ENCODE measurements around the gene NAA10.

NAA10 gene

GRCh38 chrX:153934148-153934761 lies 582 bp downstream of the NAA10 start:
- in situ Hi-C loops (cut with HindIII; ENCODE audit: low sequenced_read_pairs), result no loop called here
- TF ChIP-seq CTCF (IDR thresholded peaks at IDR 0.05; ENCODE audit: low read depth, low read length), result no peak
- peak overlapping the region; percentile 75 for H3K4me3 ChIP-seq (ENCODE audit: low read depth, low read length)
- DNase-seq (ENCODE audit: low read depth, low spot score), result no peak

GRCh38 chrX:153933748-153934147 lies 1.1 kb downstream of the NAA10 start:
- H3K4me3 ChIP-seq (ENCODE audit: low read depth, low read length), result peak overlapping the region; percentile 75
- no peak for DNase-seq (ENCODE audit: low read depth, low spot score)
- TF ChIP-seq CTCF (IDR thresholded peaks at IDR 0.05; ENCODE audit: low read depth, low read length), result no peak
- in situ Hi-C loops (cut with HindIII; ENCODE audit: low sequenced_read_pairs), result no loop called here

- in situ Hi-C loops (cut with HindIII; ENCODE audit: low sequenced_read_pairs), result no loop called here
- no peak overlapping the region for H3K4me3 ChIP-seq (ENCODE audit: low read depth, low read length)
- TF ChIP-seq CTCF (IDR thresholded peaks at IDR 0.05; ENCODE audit: low read depth, low read length), result no peak
- DNase-seq (ENCODE audit: low read depth, low spot score), result no peak
Observed at GRCh38 chrX:153932220-153932915, 2.5 kb downstream of the NAA10 start.

- no peak for DNase-seq (ENCODE audit: low read depth, low spot score)
- H3K4me3 ChIP-seq (ENCODE audit: low read depth, low read length), result no peak overlapping the region
- TF ChIP-seq CTCF (IDR thresholded peaks at IDR 0.05; ENCODE audit: low read depth, low read length), result no peak
- in situ Hi-C loops (cut with HindIII; ENCODE audit: low sequenced_read_pairs), result no loop called here
Observed at GRCh38 chrX:153931748-153932147, 3.1 kb downstream of the NAA10 start.

GRCh38 chrX:153931151-153931550 lies 3.7 kb downstream of the NAA10 start:
- in situ Hi-C loops (cut with HindIII; ENCODE audit: low sequenced_read_pairs), result no loop called here

More at GRCh38 chrX:153931151-153931550, 3.7 kb downstream of the NAA10 start:
- no peak for DNase-seq (ENCODE audit: low read depth, low spot score)
- no peak for TF ChIP-seq CTCF (IDR thresholded peaks at IDR 0.05; ENCODE audit: low read depth, low read length)
- no peak overlapping the region for H3K4me3 ChIP-seq (ENCODE audit: low read depth, low read length)

Data from astrocyte of the spinal cord (primary cell).